Activated naive CD8-positive, alpha-beta T cell treated with anti-CD3 and anti-CD28 coated beads, Interleukin-2, amount 10 ng/mL, durations not matched to agents 7 days and 5 days (primary cell): ENCODE data around the gene IL12RB2. TPM values are rescaled to one million over a fixed set of nuclear protein-coding genes. Genes with fewer than 3 reads are reported as not detected.
"Not testable (repeated sequence)": the region's sequence is repeated elsewhere in the genome, so short reads cannot be mapped to it uniquely, and the experiment has no call there.

Experiments used
- ATAC-seq: fragments of 150-1000 bp; cut with Tn5 transposase; one replicate; pipeline ENCODE4 v1.10.0; 2021; ENCODE audit warnings: low read depth, moderate library complexity
- POLR2A ChIA-PET: fragments of 350-600 bp; sonication (Branson Sonifier 250); formaldehyde crosslinking; loops from one replicate; lab custom pipeline; 2021; ENCODE audit warnings: antibody characterized with exemption; lab: Charles Lee
- DNase-seq: peaks from one replicate; pipeline ENCODE4 v3.0.0; 2021
- H3K27ac Mint-ChIP-seq: one replicate; pipeline ENCODE4 v1.8.0; 2022; ENCODE audit warnings: mild to moderate bottlenecking, mixed read lengths
- H3K27me3 Mint-ChIP-seq: one replicate; pipeline ENCODE4 v1.8.0; 2022; ENCODE audit warnings: mild to moderate bottlenecking, moderate library complexity, mixed read lengths
- H3K36me3 Mint-ChIP-seq: one replicate; pipeline ENCODE4 v1.8.0; 2021; ENCODE audit warnings: mild to moderate bottlenecking, mixed read lengths
- H3K4me1 Mint-ChIP-seq: one replicate; pipeline ENCODE4 v1.8.0; 2021; ENCODE audit warnings: mixed read lengths
- H3K4me3 Mint-ChIP-seq: one replicate; pipeline ENCODE4 v1.8.0; 2022; ENCODE audit warnings: mild to moderate bottlenecking, moderate library complexity, mixed read lengths
- H3K9me3 Mint-ChIP-seq: one replicate; pipeline ENCODE4 v1.8.0; 2021; ENCODE audit warnings: mixed read lengths
- total RNA-seq, 2 experiments: library from RNA; stranded (reverse); gene quantifications; one replicate each; pipeline ENCODE4 v1.2.3, GENCODE V29; 2021

Gene IL12RB2
- total RNA-seq, 2 experiments from 2014 or later, result 14.5 to 15.2 TPM

- POLR2A ChIA-PET, result no interaction called here
- Mint-ChIP-seq H3K4me1 (peaks cover 22% of the 10 kb centered on the region), H3K27me3 (peaks cover 2% of the 10 kb centered on the region), H3K36me3 (no peaks in the 10 kb centered on the region), H3K9me3 (no peaks in the 10 kb centered on the region), H3K4me3 (no peak overlapping the region), H3K27ac (no peak overlapping the region)
- ATAC-seq (no peak), DNase-seq (no peak)
Observed at GRCh38 chr1:67436511-67437055, 128.9 kb downstream of the IL12RB2 start.

- Mint-ChIP-seq H3K9me3 (no peaks in the 10 kb centered on the region), H3K27ac (no peak overlapping the region), H3K36me3 (no peaks in the 10 kb centered on the region), H3K27me3 (peaks cover 2% of the 10 kb centered on the region), H3K4me1 (peaks cover 14% of the 10 kb centered on the region), H3K4me3 (no peak overlapping the region)
- ATAC-seq (no peak), DNase-seq (no peak)
- POLR2A ChIA-PET, result no interaction called here
Observed at GRCh38 chr1:67437961-67438360, 130.3 kb downstream of the IL12RB2 start.

GRCh38 chr1:67439277-67440029 is 131.8 kb downstream of the IL12RB2 start:
- H3K9me3 Mint-ChIP-seq, result no peaks in the 10 kb centered on the region
- no peak overlapping the region for H3K27ac Mint-ChIP-seq
- peaks cover 5% of the 10 kb centered on the region for H3K4me1 Mint-ChIP-seq
- H3K4me3 Mint-ChIP-seq, result no peak overlapping the region
- no peaks in the 10 kb centered on the region for H3K36me3 Mint-ChIP-seq
- POLR2A ChIA-PET, result interaction anchor here (0.6 kb wide), 1 partner anchor 16 kb away, joined by 4 read pairs; no protein-coding TSS in a partner anchor
- ATAC-seq (no peak), DNase-seq (no peak)
- H3K27me3 Mint-ChIP-seq, result peaks cover 4% of the 10 kb centered on the region

GRCh38 chr1:67440339-67440738 is 132.7 kb downstream of the IL12RB2 start:
- POLR2A ChIA-PET, result no interaction called here
- Mint-ChIP-seq H3K4me1 (peaks cover 3% of the 10 kb centered on the region), H3K4me3 (no peak overlapping the region), H3K27me3 (peaks cover 4% of the 10 kb centered on the region), H3K9me3 (no peaks in the 10 kb centered on the region), H3K27ac (no peak overlapping the region), H3K36me3 (no peaks in the 10 kb centered on the region)
- no peak for DNase-seq
- no peak for ATAC-seq

- POLR2A ChIA-PET, result no interaction called here
- ATAC-seq (no peak), DNase-seq (no peak)
- Mint-ChIP-seq H3K27me3 (peaks cover 7% of the 10 kb centered on the region), H3K27ac (no peak overlapping the region), H3K36me3 (no peaks in the 10 kb centered on the region), H3K9me3 (no peaks in the 10 kb centered on the region), H3K4me1 (peaks cover 3% of the 10 kb centered on the region), H3K4me3 (no peak overlapping the region)
Observed at GRCh38 chr1:67441183-67441582, 133.5 kb downstream of the IL12RB2 start.

GRCh38 chr1:67441739-67442281 is 134.1 kb downstream of the IL12RB2 start:
- POLR2A ChIA-PET, result no interaction called here
- H3K27ac Mint-ChIP-seq, result no peak overlapping the region
- peaks cover 7% of the 10 kb centered on the region for H3K27me3 Mint-ChIP-seq
- H3K4me1 Mint-ChIP-seq, result peaks cover 3% of the 10 kb centered on the region
- no peak for DNase-seq
- no peak for ATAC-seq
- H3K36me3 Mint-ChIP-seq, result no peaks in the 10 kb centered on the region
- H3K4me3 Mint-ChIP-seq, result no peak overlapping the region
- no peaks in the 10 kb centered on the region for H3K9me3 Mint-ChIP-seq

- H3K9me3 Mint-ChIP-seq, POLR2A ChIA-PET: not testable (repeated sequence)
Observed at GRCh38 chr1:67446014-67446413, 138.3 kb downstream of the IL12RB2 start.

More at GRCh38 chr1:67446014-67446413, 138.3 kb downstream of the IL12RB2 start:
- H3K4me1 Mint-ChIP-seq, H3K4me3 Mint-ChIP-seq, DNase-seq, H3K27ac Mint-ChIP-seq, ATAC-seq, H3K36me3 Mint-ChIP-seq: not testable (repeated sequence)
- peaks cover 12% of the 10 kb centered on the region for H3K27me3 Mint-ChIP-seq

Other genes with a start within 250 kb of the IL12RB2 start
- not detected for gene C1orf141, start 172.9 kb upstream of the IL12RB2 start, total RNA-seq
- gene IL23R, start 141.4 kb upstream of the IL12RB2 start, total RNA-seq, result under 1 TPM in 1 of 2 experiments, not detected in 1; 0.19 TPM
- 100 to 1,000 TPM; 219 to 221 TPM for gene SERBP1, start 122.5 kb downstream of the IL12RB2 start, total RNA-seq